OCI-LY7 (cell line): ENCODE data around the gene SRRM5. TPM values are rescaled to one million over a fixed set of nuclear protein-coding genes. Genes with fewer than 3 reads are reported as not detected.
A peak's percentile ranks its signal among the peaks of the same experiment; 100 is the strongest.

ENCODE experiments used
- BruUV-seq: library from RNA; stranded (reverse); fragments of 400-500 nt; replicated peaks from 2 replicates; lab custom pipeline; 2021; lab: Mats Ljungman, UMichigan
- CTCF ChIA-PET: fragments of 300-600 bp; sonication (Branson Sonifier 250); formaldehyde crosslinking; loops from one replicate; lab custom pipeline; 2022; ENCODE audit warnings: antibody characterized with exemption; ENCODE audit not compliant: unreplicated experiment; lab: Charles Lee
- POLR2A ChIA-PET: fragments of 300-600 bp; sonication (Branson Sonifier 250); formaldehyde crosslinking; loops from one replicate; lab custom pipeline; 2022; ENCODE audit warnings: antibody characterized with exemption; lab: Charles Lee
- DNase-seq: peaks from one replicate; pipeline ENCODE4 v3.0.0-alpha.2; 2015; ENCODE audit warnings: low spot score
- H2AFZ ChIP-seq: fragments of 200-600 bp; sonication (generic), shearing (Covaris generic); 2 replicates; pipeline ENCODE4 v1.6.1; 2014; ENCODE audit warnings: mild to moderate bottlenecking, antibody characterized with exemption, low read length, moderate library complexity
- H3K27ac ChIP-seq: fragments of 200-600 bp; sonication (generic); 2 replicates; pipeline ENCODE4 v1.5.1; 2014; ENCODE audit warnings: mixed run types, low read depth, mild to moderate bottlenecking, moderate library complexity, low read length, inconsistent platforms; ENCODE audit not compliant: poor library complexity, severe bottlenecking
- H3K36me3 ChIP-seq: fragments of 200-600 bp; sonication (generic); 2 replicates; pipeline ENCODE4 v1.6.1; 2014; ENCODE audit warnings: mild to moderate bottlenecking, antibody characterized with exemption, low read length, moderate library complexity, mixed read lengths; ENCODE audit not compliant: insufficient read depth
- H3K4me1 ChIP-seq: fragments of 200-600 bp; sonication (generic); 2 replicates; pipeline ENCODE4 v1.5.1; 2014; ENCODE audit warnings: mild to moderate bottlenecking, low read length; ENCODE audit not compliant: insufficient read depth, poor library complexity, severe bottlenecking
- H3K4me2 ChIP-seq: fragments of 200-600 bp; sonication (generic); 2 replicates; pipeline ENCODE4 v1.6.1; 2014; ENCODE audit warnings: mild to moderate bottlenecking, low read length
- H3K4me3 ChIP-seq: fragments of 200-600 bp; sonication (generic); 2 replicates; pipeline ENCODE4 v1.5.1; 2014; ENCODE audit warnings: mild to moderate bottlenecking, low read depth, low read length; ENCODE audit not compliant: poor library complexity, severe bottlenecking
- H3K79me2 ChIP-seq: fragments of 200-600 bp; sonication (generic); 2 replicates; pipeline ENCODE4 v1.6.1; 2016; ENCODE audit warnings: low read depth, mild to moderate bottlenecking, low read length, moderate library complexity, mixed read lengths; ENCODE audit not compliant: insufficient read depth
- H3K9me2 ChIP-seq: fragments of 200-600 bp; sonication (generic); 2 replicates; pipeline ENCODE4 v1.6.1; 2016; ENCODE audit warnings: mild to moderate bottlenecking, low read length, mixed read lengths; ENCODE audit not compliant: insufficient read depth
- H3K9me3 ChIP-seq: fragments of 200-600 bp; sonication (generic); 2 replicates; pipeline ENCODE4 v1.6.1; 2014; ENCODE audit warnings: mild to moderate bottlenecking, mixed run types, low read length, mixed read lengths
- H4K20me1 ChIP-seq: fragments of 200-600 bp; sonication (generic); 2 replicates; pipeline ENCODE4 v1.6.1; 2014; ENCODE audit warnings: mild to moderate bottlenecking, antibody characterized with exemption, low read length, moderate library complexity, mixed read lengths; ENCODE audit not compliant: insufficient read depth
- CTCF ChIP-seq: fragments of 200-600 bp; sonication (generic); conservative IDR thresholded peaks from 2 replicates; pipeline ENCODE4 v1.5.1; 2014; ENCODE audit warnings: mild to moderate bottlenecking, antibody characterized with exemption, low read length, moderate library complexity, mixed read lengths
- EZH2phosphoT487 ChIP-seq: fragments of 200-600 bp; sonication (generic); IDR thresholded peaks from 2 replicates; pipeline ENCODE4 v1.6.1; 2018; ENCODE audit warnings: low read depth, borderline replicate concordance, mild to moderate bottlenecking, mixed run types, antibody characterized with exemption, low read length, moderate library complexity, mixed read lengths
- intact Hi-C: fragments of 100-400 bp; cut with micrococcal nuclease; formaldehyde crosslinking; loops from one replicate; pipeline ENCODE4 v1.10.0; 2022; ENCODE audit not compliant: unreplicated experiment
- total RNA-seq, 2 experiments: library from RNA; depleted of rRNA in 1 of 2; stranded (reverse); fragments of >200 nt in 1 of 2; shearing (Covaris generic) in 1 of 2; gene quantifications; 2 replicates each; pipeline ENCODE4 v1.2.3, GENCODE V29; 2014 to 2022

SRRM5 gene
- total RNA-seq, 2 experiments from 2014 or later: 0.61 to 0.73 TPM

GRCh38 chr19:43575156-43575950 is 36.5 kb upstream of the SRRM5 start, which contains the start of the genes PINLYP and XRCC1:
Gene PINLYP (plus strand): TSS chr19:43575801. CDS start chr19:43577192, 1,391 bp downstream.
Gene XRCC1 (minus strand): TSS chr19:43575527. CDS start chr19:43575458, 69 bp downstream.
- Histone ChIP-seq H3K4me3 (peak within 1 kb of the TSS; percentile 89), H3K9me3 (no peaks in the 10 kb centered on the region), H3K9me2 (no peaks in the 10 kb centered on the region), H2AFZ (peak within 1 kb of the TSS; percentile 96), H3K4me1 (peaks cover 15% of the 10 kb centered on the region), H3K79me2 (peaks cover 11% of the 10 kb centered on the region; the same call in 1 of the 2 replicates), H3K36me3 (peaks cover 10% of the 10 kb centered on the region), H3K27ac (peak within 1 kb of the TSS; percentile 37), H3K4me2 (peak within 1 kb of the TSS; percentile 96), H4K20me1 (no peaks in the 10 kb centered on the region)
- peak; percentile 98 for DNase-seq
- POLR2A ChIA-PET: interaction anchor here (0.7 to 1.3 kb wide), 6 partner anchors 9 to 201 kb away, joined by 3 to 8 read pairs (median 3); partner anchors contain the start of genes IRGQ and ZNF576
- BruUV-seq: no TSS peak
- CTCF ChIA-PET: no interaction called here
- intact Hi-C loops: loop anchor here (1.0 kb wide), 1 partner anchor 21 kb away; the partner anchor contains the start of genes IRGQ and ZNF576
- no peak for TF ChIP-seq CTCF
- no peak for TF ChIP-seq EZH2phosphoT487

- TF ChIP-seq EZH2phosphoT487 (no peak), CTCF (no peak)
- Histone ChIP-seq H3K79me2 (peaks cover 11% of the 10 kb centered on the region; the same call in 1 of the 2 replicates), H3K4me1 (peaks cover 15% of the 10 kb centered on the region), H4K20me1 (no peaks in the 10 kb centered on the region), H3K27ac (no peak overlapping the region), H3K4me3 (peak overlapping the region; percentile 89), H2AFZ (peak overlapping the region; percentile 96), H3K36me3 (peaks cover 10% of the 10 kb centered on the region), H3K9me3 (no peaks in the 10 kb centered on the region), H3K9me2 (no peaks in the 10 kb centered on the region), H3K4me2 (peak overlapping the region; percentile 78)
- DNase-seq: no peak
- intact Hi-C loops: loop anchor here (1.0 kb wide), 1 partner anchor 20 kb away; the partner anchor contains the start of genes IRGQ and ZNF576
- ChIA-PET POLR2A (interaction anchor here (1.0 kb wide), 1 partner anchor 8 kb away, joined by 4 read pairs; no protein-coding TSS in a partner anchor), CTCF (no interaction called here)
- no TSS peak for BruUV-seq
These were observed 35.7 kb upstream of the SRRM5 start for GRCh38 chr19:43575955-43576878.
